SK-N-SH treated with all-trans-retinoic acid at 6 μM for 48 hours (cell line): ENCODE data around the gene TLR7.

Experiments
- ARNTL ChIP-seq: fragments of 450-650 bp; formaldehyde crosslinking; IDR thresholded peaks from 2 replicates; pipeline ENCODE4 v1.5.0; 2020; ENCODE audit warnings: low read depth, mild to moderate bottlenecking, moderate library complexity, borderline replicate concordance
- BACH2 ChIP-seq: fragments of 250-450 bp; sonication (Bioruptor Pico); IDR thresholded peaks from 2 replicates; pipeline ENCODE4 v1.9.0; 2021; ENCODE audit warnings: mild to moderate bottlenecking, borderline replicate concordance
- CREB5 ChIP-seq: fragments of 250-450 bp; sonication (Bioruptor Pico); IDR thresholded peaks from 2 replicates; pipeline ENCODE4 v1.5.1; 2020; ENCODE audit warnings: low read depth, mild to moderate bottlenecking, moderate library complexity
- OSR1 ChIP-seq: fragments of 250-450 bp; sonication (Bioruptor Pico); IDR thresholded peaks from 2 replicates; pipeline ENCODE4 v1.8.0; 2022; ENCODE audit warnings: moderate library complexity, mild to moderate bottlenecking, inconsistent platforms
- PATZ1 ChIP-seq: fragments of 250-450 bp; sonication (Bioruptor Pico); IDR thresholded peaks from 2 replicates; pipeline ENCODE4 v1.8.0; 2020; ENCODE audit warnings: mild to moderate bottlenecking, moderate library complexity, borderline replicate concordance
- POU6F1 ChIP-seq: fragments of 250-450 bp; sonication (Bioruptor Pico); IDR thresholded peaks from 2 replicates; pipeline ENCODE4 v1.8.0; 2021; ENCODE audit warnings: low read depth, mild to moderate bottlenecking, moderate library complexity, borderline replicate concordance
- PPARA ChIP-seq: fragments of 250-450 bp; sonication (Bioruptor Pico); IDR thresholded peaks from 2 replicates; pipeline ENCODE4 v1.5.0; 2020; ENCODE audit warnings: mild to moderate bottlenecking, borderline replicate concordance
- RARB ChIP-seq: fragments of 250-450 bp; sonication (Bioruptor Pico); IDR thresholded peaks from 2 replicates; pipeline ENCODE4 v1.8.0; 2021; ENCODE audit warnings: mild to moderate bottlenecking, moderate library complexity
- TCF4 ChIP-seq: fragments of 250-450 bp; sonication (Bioruptor Pico); IDR thresholded peaks from 2 replicates; pipeline ENCODE4 v1.8.0; 2021; ENCODE audit warnings: mild to moderate bottlenecking, moderate library complexity, borderline replicate concordance
- TSHZ2 ChIP-seq: fragments of 250-450 bp; sonication (Bioruptor Pico); IDR thresholded peaks from 2 replicates; pipeline ENCODE4 v1.5.0; 2020; ENCODE audit warnings: mild to moderate bottlenecking, moderate library complexity
- ZC3H10 ChIP-seq: fragments of 250-450 bp; sonication (Bioruptor Pico); IDR thresholded peaks from 2 replicates; pipeline ENCODE4 v1.5.1; 2021; ENCODE audit warnings: mild to moderate bottlenecking, moderate library complexity
- ZFP3 ChIP-seq: fragments of 250-450 bp; sonication (Bioruptor Pico); IDR thresholded peaks from 2 replicates; pipeline ENCODE4 v1.5.0; 2020; ENCODE audit warnings: mild to moderate bottlenecking, moderate library complexity
- ZFP30 ChIP-seq: fragments of 450-650 bp; formaldehyde crosslinking; IDR thresholded peaks from 2 replicates; pipeline ENCODE4 v1.5.0; 2022; ENCODE audit warnings: mild to moderate bottlenecking, moderate library complexity
- ZNF565 ChIP-seq: fragments of 450-650 bp; formaldehyde crosslinking; conservative IDR thresholded peaks from 2 replicates; pipeline ENCODE4 v1.5.0; 2020; ENCODE audit warnings: low read depth, mild to moderate bottlenecking, moderate library complexity

- TF ChIP-seq ZFP30 (no peak), PATZ1 (CRISPR knock-in tag) (no peak), RARB (CRISPR knock-in tag) (no peak), CREB5 (CRISPR knock-in tag) (no peak), ZFP3 (CRISPR knock-in tag) (no peak), TSHZ2 (CRISPR knock-in tag) (no peak), ZNF565 (no peak), TCF4 (no peak), ZC3H10 (no peak), PPARA (CRISPR knock-in tag) (no peak), POU6F1 (CRISPR knock-in tag) (no peak), ARNTL (CRISPR knock-in tag) (no peak), OSR1 (CRISPR knock-in tag) (no peak), BACH2 (CRISPR knock-in tag) (no peak)
Observed at GRCh38 chrX:12867685-12868084, 813 bp downstream of the TLR7 start.
